GM19452 (cell line): Measurements from ENCODE around the gene SLC45A1.

Experiments used
- ATAC-seq: cut with Tn5 transposase; IDR thresholded peaks from one replicate; pipeline ENCODE4 v1.9.1; 2021; ENCODE audit not compliant: unreplicated experiment

SLC45A1 gene

DNA sequence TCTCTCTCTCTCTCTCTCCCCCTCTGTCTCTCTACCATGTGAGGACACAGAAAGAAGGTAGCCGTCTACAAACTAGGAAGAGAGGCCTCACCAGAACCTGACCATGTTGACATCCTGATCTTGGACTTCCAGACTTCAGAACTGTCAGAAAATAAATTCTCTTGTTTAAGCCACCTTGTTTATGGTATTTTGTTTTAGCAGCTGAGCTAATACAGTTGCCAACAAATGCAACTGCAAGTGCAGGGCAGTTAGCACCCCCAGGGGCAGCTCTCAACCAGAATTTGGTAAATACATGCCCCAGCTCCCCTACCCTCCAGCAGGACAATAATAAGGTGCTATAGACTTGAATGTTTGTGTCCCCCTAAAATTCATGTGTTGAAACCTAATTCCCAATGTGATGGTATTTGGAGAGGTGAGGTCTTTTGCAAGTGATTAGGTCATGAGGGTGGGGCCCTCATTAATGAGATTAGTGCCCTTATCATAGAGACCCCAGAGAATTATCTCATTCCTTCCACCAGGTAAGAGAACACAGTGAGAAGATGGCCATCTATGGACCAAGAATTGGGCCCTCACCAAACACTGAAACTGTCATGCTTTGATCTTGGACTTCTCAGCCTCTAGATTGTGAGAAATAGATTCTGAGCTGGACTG lies 6.7 kb upstream of the SLC45A1 start:
- ATAC-seq = no peak

DNA sequence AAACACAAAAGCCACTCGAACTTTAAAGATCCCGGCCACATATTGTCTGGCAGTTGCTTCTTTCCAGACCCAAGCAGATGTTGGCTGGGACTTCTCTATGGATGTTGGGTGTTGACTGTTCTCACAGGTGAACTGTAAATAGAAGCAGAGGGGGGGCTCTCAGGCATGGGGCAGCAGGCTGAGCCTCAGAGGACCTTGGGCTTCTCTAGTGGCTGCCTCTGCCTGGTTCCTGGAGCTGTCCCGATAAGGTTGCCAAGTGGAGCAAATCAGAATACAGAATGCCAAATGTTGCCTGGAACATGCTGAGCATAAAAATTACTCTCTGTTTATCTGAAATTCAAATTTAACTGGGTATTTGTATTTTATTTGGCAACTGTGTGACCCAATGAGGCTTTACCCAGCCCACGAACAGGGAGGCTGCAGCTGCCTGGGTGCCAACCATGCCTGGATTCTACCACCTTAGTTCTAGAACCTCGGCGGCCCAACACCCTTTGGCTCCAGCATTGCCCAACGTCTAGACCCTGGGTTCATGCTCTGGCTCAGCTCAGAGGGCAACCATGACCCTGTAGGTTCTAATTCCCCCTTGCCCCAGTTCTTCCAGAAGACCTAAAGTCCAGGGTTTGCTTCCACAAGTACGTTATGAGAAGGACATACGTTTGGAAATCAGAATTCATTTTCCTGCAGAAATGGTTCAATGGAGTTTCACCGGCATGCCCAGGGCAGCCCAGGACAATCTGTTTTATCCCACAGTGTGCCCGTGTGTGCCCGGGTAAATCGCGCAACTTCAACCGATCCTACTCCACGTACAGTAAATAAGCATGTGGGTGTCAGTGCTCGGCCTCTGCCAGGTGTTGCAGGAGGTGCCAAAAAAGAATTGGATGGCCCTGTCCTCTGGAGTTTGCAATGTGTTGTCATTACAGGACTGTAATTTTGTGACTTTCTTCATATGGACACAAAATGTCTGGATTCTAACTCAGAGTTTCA lies 5.4 kb upstream of the SLC45A1 start:
- ATAC-seq = no peak

DNA sequence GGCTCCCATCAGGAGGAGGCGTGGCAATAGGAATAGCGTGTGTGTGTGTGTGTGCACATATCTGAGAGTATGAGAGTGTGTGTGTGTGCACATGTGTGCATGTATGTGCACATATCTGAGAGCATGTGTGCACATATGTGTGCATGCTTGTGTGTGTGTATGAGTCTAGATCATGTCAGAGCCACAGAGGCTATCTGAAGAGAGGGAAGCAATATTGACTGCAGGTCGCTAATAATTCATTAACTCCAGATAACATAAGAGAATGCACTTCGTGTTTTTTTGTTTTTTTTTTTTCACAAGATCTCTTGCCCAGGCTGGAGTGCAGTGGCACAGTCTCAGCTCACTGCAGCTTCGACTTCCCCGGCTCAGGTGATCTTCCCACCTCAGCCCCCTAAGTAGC lies 4.7 kb upstream of the SLC45A1 start:
- no peak for ATAC-seq

DNA sequence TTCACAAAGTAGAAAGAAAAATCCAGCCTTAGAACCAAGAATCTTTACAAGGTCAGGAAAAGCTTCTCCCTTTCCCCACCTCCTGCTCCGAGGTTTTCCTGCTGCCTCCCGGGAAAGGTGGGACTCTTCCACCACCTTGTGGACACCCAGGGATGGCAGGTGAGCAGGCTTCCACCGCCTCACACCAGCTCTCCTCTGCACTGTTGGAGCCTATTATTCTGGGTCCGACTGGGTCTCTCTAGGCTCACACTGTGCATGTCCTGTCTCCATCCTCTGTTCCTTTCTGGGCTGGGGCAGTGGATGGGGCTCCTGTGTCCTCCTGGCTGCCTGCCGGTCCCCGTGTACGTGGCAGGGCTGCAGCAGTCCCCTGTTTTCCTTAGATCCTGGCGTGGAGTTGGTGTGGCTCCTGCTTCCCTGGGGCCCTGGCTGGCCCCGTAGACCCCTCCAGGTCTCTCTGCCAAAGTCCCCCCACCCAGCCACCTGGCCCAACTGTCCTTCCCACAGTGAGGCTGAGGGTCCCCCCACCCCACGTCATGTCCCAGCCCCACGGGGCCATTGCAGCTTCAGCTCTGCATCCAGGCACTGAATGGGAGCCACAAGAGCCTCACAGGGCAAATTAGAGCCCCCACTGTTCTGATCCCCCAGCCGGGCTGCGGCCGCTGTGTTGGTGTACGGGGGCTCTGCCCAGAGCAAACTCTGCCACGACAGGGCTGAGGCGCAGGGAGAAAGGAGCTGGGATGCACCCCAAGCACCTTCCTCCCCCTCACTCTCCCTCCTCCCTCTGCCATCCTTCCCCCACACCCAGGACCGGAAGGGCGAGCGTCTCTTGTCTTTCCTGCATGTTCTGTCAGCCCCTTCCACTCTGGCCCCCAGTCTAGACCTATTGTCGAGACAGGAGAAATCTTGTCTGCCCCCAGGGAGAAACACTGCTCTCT lies 3.3 kb upstream of the SLC45A1 start:
- ATAC-seq = no peak

DNA sequence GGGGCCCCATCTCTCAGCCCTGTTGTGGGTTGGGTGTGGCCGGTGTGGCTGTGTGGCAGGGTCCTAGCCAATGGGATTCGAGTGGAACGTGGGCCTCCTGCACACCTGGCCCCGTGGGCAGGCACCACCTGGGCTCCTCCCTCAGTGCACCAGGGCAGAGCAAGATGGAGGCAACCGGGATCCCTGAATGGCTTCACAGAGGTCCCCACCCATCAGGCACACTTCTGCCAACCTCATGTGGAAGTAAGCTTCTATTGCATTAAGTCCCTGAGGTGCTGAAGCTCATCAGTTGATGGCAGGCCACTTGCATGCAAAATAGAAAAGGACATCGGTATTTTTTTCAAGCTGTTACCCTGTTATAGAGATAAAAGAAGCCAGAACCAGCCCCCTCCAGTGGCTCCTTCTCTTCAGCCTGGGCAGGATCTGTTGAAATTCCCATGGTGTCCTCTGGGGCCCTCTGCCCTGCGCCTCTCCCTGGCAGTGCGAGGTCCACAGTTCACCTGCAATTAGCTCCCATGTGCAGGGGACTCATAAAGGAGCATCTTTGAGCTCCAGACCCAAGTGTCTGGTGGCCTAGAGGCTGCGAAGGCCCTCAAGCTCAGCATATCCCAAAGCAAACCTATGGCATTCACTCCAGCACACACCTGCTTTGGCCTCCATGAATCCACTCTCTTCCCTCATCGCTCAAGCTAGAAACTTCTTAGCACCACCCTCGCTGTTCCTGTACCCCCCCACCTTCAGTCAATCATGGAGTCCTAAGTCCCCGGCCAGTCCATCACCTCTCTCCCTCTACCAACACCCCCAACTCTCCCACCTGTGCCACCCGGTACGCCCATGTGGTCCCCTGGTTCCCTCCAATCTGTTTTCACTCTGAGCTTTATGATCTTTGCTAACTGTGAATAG lies 2.1 kb upstream of the SLC45A1 start:
- no peak for ATAC-seq

DNA sequence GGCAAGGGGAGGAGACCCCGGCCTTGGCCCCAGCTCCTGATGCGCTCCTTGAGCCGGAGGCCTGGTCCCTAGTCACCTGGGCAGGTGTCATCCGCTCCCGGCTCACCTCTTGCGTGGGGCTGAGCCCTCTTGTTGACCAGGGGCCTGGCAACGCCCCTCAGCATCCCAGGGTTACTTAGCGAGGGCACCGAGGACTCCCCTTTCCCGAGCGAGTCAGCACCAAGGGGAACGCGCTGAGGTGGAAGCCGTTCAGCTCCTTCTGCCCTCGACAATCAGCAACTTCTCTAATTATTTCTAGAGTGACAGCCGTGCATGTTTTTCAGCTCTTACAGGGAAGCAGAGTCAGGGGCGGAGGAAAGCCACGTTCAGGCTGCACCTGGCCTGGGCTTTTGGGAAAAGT lies 522 bp downstream of the SLC45A1 start:
- ATAC-seq = no peak

DNA sequence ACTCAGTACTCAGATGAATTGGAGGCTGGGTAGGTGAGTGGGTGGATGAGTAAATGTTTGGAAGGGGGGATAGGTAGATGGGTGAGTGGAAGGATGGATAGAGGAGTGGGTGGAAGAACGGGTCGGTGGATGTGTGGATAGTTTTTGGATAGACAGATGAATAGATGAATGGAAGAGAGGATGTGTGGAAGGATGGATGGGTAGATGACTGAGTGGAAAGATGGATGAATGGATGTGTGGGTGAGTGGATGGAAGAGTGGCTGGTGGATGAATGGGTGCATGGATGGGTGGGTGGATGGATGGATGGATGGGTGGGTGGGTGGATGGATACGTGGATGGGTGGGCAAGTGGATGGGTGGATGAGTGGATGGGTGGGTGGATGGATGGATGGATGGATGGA lies 3.7 kb downstream of the SLC45A1 start:
- no peak for ATAC-seq

DNA sequence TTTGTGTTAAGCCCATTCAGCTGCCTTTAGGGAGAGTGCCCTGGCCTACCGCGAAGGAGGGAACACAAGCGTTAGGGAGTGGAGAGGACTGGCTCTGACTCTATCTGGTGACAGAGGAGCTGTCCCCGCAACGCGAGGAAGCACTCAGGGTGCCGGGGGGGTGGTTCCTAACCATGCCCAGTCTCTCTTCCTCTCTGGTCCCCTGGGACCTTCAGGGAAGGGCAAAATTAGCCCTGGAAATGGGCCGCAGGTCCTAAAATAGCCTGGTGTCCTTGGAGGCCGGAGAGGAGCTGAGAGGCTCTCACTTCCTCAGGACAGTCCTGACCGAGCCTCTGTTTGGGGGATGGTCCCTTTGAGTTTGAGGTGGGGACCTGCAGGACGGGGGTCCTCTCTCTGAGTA lies 5.8 kb downstream of the SLC45A1 start:
- ATAC-seq = no peak

DNA sequence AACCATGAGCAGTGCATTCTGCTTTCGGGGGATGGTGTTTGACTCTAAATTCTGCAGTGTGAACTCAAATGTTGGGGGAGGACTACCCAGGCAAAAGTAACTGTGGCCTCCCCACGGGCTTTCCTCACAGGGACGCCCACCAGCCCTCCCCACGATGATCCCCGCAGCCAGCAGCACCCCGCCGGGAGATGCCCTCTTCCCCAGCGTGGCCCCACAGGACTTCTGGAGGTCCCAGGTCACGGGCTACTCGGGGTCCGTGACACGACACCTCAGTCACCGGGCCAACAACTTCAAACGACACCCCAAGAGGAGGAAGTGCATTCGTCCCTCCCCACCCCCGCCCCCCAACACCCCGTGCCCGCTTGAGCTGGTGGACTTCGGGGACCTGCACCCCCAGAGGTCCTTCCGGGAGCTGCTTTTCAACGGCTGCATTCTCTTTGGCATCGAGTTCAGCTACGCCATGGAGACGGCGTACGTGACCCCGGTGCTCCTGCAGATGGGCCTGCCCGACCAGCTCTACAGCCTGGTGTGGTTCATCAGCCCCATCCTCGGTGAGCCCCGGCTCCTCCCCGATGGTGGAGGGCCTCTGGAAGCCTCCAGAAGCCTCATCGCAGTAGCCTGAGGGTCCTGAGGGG lies 6.4 kb downstream of the SLC45A1 start:
- no peak for ATAC-seq

DNA sequence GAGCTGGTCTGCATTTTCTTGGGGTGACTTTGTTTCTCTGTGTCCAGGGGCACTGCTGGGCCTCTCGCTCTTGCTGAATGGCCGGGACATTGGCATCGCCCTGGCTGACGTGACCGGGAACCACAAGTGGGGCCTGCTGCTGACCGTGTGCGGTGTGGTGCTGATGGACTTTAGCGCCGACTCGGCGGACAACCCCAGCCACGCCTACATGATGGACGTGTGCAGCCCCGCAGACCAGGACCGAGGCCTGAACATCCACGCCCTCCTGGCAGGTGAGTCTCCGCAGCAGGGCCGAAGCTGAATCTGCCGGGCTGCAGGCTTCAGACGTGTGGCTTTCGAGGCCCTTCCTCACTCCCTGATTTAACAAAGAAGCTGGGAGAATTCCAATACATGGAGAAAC lies 7.9 kb downstream of the SLC45A1 start:
- ATAC-seq = no peak

DNA sequence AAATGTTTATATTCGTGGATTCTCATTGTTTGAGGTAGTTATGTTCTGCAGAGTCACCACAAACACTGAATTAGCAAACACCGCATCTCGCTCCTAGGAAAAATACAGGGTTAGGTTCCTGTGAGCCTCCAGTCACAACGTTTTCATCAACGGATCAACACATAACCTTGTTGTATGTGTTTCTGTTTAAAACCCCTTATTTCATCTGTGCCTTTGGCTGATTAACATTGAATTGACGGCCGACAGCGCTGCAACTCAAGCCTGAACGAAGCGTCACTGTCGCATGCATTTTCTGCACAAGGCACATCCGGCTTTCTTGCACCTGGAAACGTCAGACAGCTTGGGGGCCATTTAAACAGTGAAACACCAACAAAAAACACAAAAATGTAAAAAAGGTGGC lies 8.4 kb downstream of the SLC45A1 start:
- no peak for ATAC-seq

DNA sequence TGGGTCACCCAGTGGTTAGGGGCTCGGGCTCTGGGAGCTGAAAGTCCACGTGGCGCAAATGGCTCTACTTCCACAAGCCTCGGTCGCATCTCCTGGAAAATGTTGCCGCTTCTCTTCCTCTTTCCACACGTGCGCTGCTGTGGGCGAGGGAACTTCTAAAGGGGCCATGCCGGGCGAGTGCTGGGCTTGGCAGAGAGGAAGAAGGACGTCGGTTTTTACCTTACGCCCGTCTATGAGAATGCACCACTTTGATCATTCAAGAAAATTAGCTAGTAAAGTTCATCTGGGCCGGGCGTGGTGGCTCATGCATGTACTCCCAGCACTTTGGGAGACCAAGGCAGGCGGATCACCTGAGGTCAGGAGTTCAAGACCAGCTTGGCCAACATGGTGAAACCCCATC lies 10.4 kb downstream of the SLC45A1 start:
- no peak for ATAC-seq

DNA sequence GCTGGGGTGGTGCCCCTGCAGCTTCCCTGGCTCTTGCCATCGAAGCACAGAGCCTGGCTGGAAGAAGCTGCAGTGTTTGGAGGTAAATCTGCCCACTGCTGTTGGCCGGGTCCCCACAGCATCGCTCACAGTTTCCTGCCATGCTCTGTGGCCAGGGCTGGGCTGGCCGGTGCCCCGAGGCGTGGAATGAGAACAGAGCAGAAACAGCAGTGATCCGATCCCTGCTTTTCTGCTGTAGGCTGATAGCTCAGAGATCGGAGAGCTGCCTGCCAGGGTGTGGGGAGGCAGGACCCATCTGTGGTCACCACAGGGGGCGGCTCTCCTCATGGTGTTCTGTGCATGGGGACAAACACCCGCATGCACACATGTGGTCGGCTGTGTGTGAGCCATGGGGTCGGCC lies 11.5 kb downstream of the SLC45A1 start:
- ATAC-seq = no peak

DNA sequence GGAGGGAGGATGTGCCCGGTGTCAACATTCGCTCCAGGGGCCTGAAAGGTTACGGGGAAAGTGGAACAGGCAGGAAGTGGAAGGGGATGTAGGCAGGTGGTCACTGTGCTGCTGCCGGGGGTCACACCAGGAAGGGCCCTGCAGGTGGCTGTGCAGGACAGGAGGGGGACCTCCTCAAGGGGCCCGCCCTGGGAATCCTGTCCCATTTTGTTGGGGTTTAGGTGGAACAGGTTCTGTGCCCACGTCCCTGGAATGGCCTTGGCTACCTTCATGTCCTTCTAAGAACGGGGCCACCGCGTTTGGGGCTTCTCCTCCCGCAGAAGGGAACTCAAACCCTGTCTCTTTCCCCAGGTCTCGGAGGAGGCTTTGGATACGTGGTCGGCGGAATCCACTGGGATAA lies 11.9 kb downstream of the SLC45A1 start:
- ATAC-seq = no peak

DNA sequence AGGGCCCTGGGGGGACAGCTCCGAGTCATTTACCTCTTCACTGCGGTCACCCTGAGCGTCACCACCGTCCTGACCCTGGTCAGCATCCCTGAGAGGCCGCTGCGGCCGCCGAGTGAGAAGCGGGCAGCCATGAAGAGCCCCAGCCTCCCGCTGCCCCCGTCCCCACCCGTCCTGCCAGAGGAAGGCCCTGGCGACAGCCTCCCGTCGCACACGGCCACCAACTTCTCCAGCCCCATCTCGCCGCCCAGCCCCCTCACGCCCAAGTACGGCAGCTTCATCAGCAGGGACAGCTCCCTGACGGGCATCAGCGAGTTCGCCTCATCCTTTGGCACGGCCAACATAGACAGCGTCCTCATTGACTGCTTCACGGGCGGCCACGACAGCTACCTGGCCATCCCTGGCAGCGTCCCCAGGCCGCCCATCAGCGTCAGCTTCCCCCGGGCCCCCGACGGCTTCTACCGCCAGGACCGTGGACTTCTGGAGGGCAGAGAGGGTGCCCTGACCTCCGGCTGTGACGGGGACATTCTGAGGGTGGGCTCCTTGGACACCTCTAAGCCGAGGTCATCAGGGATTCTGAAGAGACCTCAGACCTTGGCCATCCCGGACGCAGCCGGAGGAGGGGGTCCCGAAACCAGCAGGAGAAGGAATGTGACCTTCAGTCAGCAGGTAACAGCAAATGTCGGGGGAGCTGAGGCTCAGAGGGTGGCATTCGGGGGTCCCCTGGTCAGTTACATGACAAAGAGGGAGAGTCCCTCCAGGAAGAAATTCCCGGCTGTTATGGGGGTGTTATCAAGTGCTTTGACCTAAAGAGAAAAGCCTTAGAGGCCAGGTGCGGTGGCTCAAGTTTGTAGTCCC lies 12.6 kb downstream of the SLC45A1 start:
- ATAC-seq = no peak

DNA sequence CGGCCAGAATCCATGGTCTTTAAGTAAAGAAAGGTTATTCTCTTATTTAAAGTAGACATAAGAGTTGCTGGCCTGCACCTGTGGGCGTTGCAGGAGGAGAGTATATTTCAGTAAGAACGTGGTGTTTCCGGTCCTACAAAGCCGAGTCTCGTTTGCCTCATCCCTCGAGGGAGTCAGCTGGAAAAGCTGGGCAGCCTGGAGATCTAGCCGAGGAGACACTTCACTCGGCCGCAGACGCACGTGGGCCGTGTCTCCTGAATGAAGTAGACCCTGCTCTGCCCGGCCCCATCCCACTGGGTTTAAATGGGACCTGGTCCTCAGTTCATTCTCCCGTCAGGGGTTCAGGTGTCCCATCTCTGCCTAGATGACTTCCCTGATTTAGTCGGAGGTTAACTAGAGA lies 14.9 kb downstream of the SLC45A1 start:
- no peak for ATAC-seq

DNA sequence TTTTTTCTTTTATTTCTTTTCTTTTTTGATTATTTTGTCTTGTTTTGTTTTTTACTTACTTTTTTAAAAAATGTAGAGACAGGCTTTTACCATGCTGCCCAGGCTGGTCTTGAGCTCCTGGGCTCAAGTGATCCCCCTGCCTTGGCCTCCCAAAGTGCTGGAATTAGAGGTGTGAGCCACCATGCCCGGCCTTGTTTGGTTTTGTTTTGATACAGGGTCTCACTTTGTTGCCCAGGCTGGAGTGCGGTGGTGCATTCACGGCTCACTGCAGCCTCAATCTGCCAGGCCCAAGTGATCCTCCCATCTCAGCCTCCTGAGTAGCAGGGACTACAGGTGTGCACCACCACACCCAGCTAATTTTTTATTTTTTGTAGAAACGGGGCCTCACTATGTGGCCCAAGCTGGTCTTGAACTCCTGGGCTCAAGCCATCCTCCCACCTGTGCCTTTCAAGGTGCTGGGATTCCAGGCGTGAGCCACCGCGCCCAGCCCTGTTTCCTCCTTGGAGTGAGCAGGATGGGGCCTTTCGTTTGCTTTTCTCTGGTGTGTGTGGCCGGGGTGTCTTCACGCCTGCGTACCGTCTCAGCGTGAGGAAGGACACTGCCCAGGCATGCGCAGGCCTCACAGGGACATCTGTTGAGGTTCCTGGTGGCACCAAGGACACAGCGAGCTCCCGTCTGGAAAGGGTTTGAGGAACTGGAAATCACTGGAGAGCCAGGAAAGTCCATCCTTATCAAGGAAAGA lies 15.5 kb downstream of the SLC45A1 start:
- no peak for ATAC-seq
